ENCODE results near the gene RAD51B. TPM values are rescaled to one million over a fixed set of nuclear protein-coding genes. Genes with fewer than 3 reads are reported as not detected.

The RAD51B gene
- polyA plus RNA-seq, 1 donor (not counting 4 experiments of a cell fraction or from before 2014, with no cell fraction given) = 13.3 TPM

DNA sequence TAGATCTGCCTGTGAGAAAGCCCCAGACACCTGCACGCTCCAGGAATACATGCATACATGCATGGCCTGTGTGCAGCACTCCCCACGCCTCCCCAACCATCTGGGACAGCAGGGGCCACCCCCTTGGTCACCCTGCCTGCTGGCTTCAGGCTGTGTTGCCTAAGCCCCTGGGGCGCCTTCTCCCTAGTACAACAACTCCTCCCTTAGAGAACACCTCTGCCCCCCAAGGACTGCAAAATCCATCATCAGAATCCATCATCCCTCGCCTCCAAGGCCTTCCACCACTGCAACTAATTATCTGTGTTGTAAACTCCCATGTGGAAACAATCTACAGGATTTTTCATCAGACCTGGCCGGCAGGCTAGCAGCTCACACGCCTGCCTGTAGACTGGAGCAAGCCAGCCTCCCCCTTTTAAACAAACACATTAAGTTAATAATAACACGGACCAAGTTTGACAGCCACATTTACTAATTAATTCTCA lies 936.5 kb downstream of the RAD51B start:
- TF ChIP-seq EZH2 (IDR thresholded peaks at IDR 0.05; ENCODE audit: low read length) = no peak
- TF ChIP-seq, protein P1, sequence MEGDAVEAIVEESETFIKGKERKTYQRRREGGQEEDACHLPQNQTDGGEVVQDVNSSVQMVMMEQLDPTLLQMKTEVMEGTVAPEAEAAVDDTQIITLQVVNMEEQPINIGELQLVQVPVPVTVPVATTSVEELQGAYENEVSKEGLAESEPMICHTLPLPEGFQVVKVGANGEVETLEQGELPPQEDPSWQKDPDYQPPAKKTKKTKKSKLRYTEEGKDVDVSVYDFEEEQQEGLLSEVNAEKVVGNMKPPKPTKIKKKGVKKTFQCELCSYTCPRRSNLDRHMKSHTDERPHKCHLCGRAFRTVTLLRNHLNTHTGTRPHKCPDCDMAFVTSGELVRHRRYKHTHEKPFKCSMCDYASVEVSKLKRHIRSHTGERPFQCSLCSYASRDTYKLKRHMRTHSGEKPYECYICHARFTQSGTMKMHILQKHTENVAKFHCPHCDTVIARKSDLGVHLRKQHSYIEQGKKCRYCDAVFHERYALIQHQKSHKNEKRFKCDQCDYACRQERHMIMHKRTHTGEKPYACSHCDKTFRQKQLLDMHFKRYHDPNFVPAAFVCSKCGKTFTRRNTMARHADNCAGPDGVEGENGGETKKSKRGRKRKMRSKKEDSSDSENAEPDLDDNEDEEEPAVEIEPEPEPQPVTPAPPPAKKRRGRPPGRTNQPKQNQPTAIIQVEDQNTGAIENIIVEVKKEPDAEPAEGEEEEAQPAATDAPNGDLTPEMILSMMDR (optimal IDR thresholded peaks at IDR 0.05 in 1 of 3, IDR thresholded peaks at IDR 0.05 in 1 of 3, conservative IDR thresholded peaks at IDR 0.05 in 1 of 3; ENCODE audit: extremely low read depth in 1 of 3, insufficient read depth in 2 of 3, low read length in 3 of 3) = no peak
- no peak overlapping the region for H3K4me3 ChIP-seq (ENCODE audit: control insufficient read depth in 2 of 3, extremely low read depth in 1 of 3, insufficient read depth in 2 of 3, low read depth in 1 of 3, low read length in 3 of 3)
- no peaks in the 10 kb centered on the region for H3K79me2 ChIP-seq (ENCODE audit: control insufficient read depth, insufficient read depth, low read length)
- dilution Hi-C loops (cut with MboI; ENCODE audit: extremely low pct_ligation_motif_present, low sequenced_read_pairs) = no loop called here
- H3K9me3 ChIP-seq (ENCODE audit: control insufficient read depth, low read depth, low read length) = no peaks in the 10 kb centered on the region
- no peaks in the 10 kb centered on the region for H3K4me1 ChIP-seq (ENCODE audit: control insufficient read depth, extremely low read depth, insufficient read depth, low read length)
- DNase-seq (ENCODE audit: low read depth, low spot score) (no peak), FAIRE-seq (no peak)
- H3K27me3 ChIP-seq (ENCODE audit: control insufficient read depth, extremely low read depth, insufficient read depth, low read length) = no peaks in the 10 kb centered on the region
- H2AFZ ChIP-seq (ENCODE audit: control insufficient read depth, low read length) = no peak overlapping the region
- H3K9me1 ChIP-seq (ENCODE audit: control insufficient read depth, extremely low read depth, insufficient read depth, low read length) = no peaks in the 10 kb centered on the region
- no peak overlapping the region for H3K4me2 ChIP-seq (ENCODE audit: control insufficient read depth, extremely low read depth, insufficient read depth, low read depth, low read length)
- no peaks in the 10 kb centered on the region for H3K36me3 ChIP-seq (ENCODE audit: control insufficient read depth in 2 of 2, extremely low read depth in 1 of 2, insufficient read depth in 2 of 2, low read length in 2 of 2)
- no peak overlapping the region for H3K9ac ChIP-seq (ENCODE audit: control insufficient read depth, extremely low read depth, insufficient read depth, low read length)
- no peaks in the 10 kb centered on the region for H4K20me1 ChIP-seq (ENCODE audit: control insufficient read depth, extremely low read depth, insufficient read depth, low read length)
- no peak overlapping the region for H3K27ac ChIP-seq (ENCODE audit: control insufficient read depth, insufficient read depth, low read length)

DNA sequence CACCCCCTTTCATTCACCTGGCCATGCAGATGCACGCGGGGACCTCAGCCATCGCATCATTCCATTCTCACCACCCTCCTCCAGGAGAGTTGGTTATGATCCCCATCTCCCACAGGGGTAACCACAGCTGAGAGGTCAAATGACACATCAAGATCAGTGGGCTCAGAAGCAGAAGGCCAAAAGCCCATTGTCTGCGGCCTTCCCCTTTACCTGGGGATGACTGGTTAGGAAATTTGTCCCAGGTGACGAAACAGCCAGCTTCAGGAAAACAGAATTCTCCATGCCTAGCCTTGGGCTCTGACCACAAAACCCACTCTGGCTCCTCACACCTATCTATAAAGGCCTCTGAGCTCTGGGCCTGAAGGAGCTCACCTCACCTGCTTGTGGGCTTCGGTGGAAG lies 937.2 kb downstream of the RAD51B start:
- Histone ChIP-seq H3K9me1 (ENCODE audit: control insufficient read depth, extremely low read depth, insufficient read depth, low read length) (no peaks in the 10 kb centered on the region), H3K9ac (ENCODE audit: control insufficient read depth, extremely low read depth, insufficient read depth, low read length) (no peak overlapping the region), H3K27ac (ENCODE audit: control insufficient read depth, insufficient read depth, low read length) (no peak overlapping the region), H3K36me3 (ENCODE audit: control insufficient read depth in 2 of 2, extremely low read depth in 1 of 2, insufficient read depth in 2 of 2, low read length in 2 of 2) (no peaks in the 10 kb centered on the region), H3K27me3 (ENCODE audit: control insufficient read depth, extremely low read depth, insufficient read depth, low read length) (no peaks in the 10 kb centered on the region), H2AFZ (ENCODE audit: control insufficient read depth, low read length) (no peak overlapping the region), H4K20me1 (ENCODE audit: control insufficient read depth, extremely low read depth, insufficient read depth, low read length) (no peaks in the 10 kb centered on the region), H3K4me2 (ENCODE audit: control insufficient read depth, extremely low read depth, insufficient read depth, low read depth, low read length) (no peak overlapping the region), H3K4me1 (ENCODE audit: control insufficient read depth, extremely low read depth, insufficient read depth, low read length) (no peaks in the 10 kb centered on the region), H3K4me3 (ENCODE audit: control insufficient read depth in 2 of 3, extremely low read depth in 1 of 3, insufficient read depth in 2 of 3, low read depth in 1 of 3, low read length in 3 of 3) (no peak overlapping the region), H3K79me2 (ENCODE audit: control insufficient read depth, insufficient read depth, low read length) (no peaks in the 10 kb centered on the region), H3K9me3 (ENCODE audit: control insufficient read depth, low read depth, low read length) (no peaks in the 10 kb centered on the region)
- DNase-seq (ENCODE audit: low read depth, low spot score) (no peak), FAIRE-seq (no peak)
- no peak for TF ChIP-seq EZH2 (IDR thresholded peaks at IDR 0.05; ENCODE audit: low read length)
- TF ChIP-seq, protein P1 (optimal IDR thresholded peaks at IDR 0.05 in 1 of 3, IDR thresholded peaks at IDR 0.05 in 1 of 3, conservative IDR thresholded peaks at IDR 0.05 in 1 of 3; ENCODE audit: extremely low read depth in 1 of 3, insufficient read depth in 2 of 3, low read length in 3 of 3) = no peak
- dilution Hi-C loops (cut with MboI; ENCODE audit: extremely low pct_ligation_motif_present, low sequenced_read_pairs) = no loop called here

Data from keratinocyte (primary cell).